Measurements from ENCODE around the gene ANKRD16.
"Not testable (repeated sequence)": the region's sequence is repeated elsewhere in the genome, so short reads cannot be mapped to it uniquely, and the experiment has no call there.

ANKRD16 gene

GRCh38 chr10:5918763-5919162 is 29.1 kb upstream of the ANKRD16 start:
- Histone ChIP-seq H3K36me3 (ENCODE audit: control insufficient read depth, insufficient read depth, low read length) (peaks cover 46% of the 10 kb centered on the region), H3K27me3 (ENCODE audit: control insufficient read depth, insufficient read depth, low read length) (no peaks in the 10 kb centered on the region), H3K4me1 (ENCODE audit: control insufficient read depth, insufficient read depth, low read length) (no peaks in the 10 kb centered on the region), H3K4me3 (ENCODE audit: low read depth, low read length) (no peak overlapping the region), H3K9ac (ENCODE audit: low read depth, low read length) (no peak overlapping the region), H3K9me3 (ENCODE audit: control insufficient read depth, insufficient read depth, low read length) (no peaks in the 10 kb centered on the region)

- Histone ChIP-seq H3K4me1 (ENCODE audit: control insufficient read depth, insufficient read depth, low read length) (no peaks in the 10 kb centered on the region), H3K36me3 (ENCODE audit: control insufficient read depth, insufficient read depth, low read length) (peaks cover 51% of the 10 kb centered on the region), H3K9me3 (ENCODE audit: control insufficient read depth, insufficient read depth, low read length) (no peaks in the 10 kb centered on the region), H3K27me3 (ENCODE audit: control insufficient read depth, insufficient read depth, low read length) (no peaks in the 10 kb centered on the region), H3K9ac (ENCODE audit: low read depth, low read length) (no peak overlapping the region), H3K4me3 (ENCODE audit: low read depth, low read length) (no peak overlapping the region)
Observed at GRCh38 chr10:5917305-5917704, 27.6 kb upstream of the ANKRD16 start.

GRCh38 chr10:5915451-5915850 is 25.8 kb upstream of the ANKRD16 start:
- Histone ChIP-seq H3K9ac (ENCODE audit: low read depth, low read length) (no peak overlapping the region), H3K4me3 (ENCODE audit: low read depth, low read length) (no peak overlapping the region), H3K9me3 (ENCODE audit: control insufficient read depth, insufficient read depth, low read length) (no peaks in the 10 kb centered on the region), H3K4me1 (ENCODE audit: control insufficient read depth, insufficient read depth, low read length) (no peaks in the 10 kb centered on the region), H3K27me3 (ENCODE audit: control insufficient read depth, insufficient read depth, low read length) (no peaks in the 10 kb centered on the region), H3K36me3 (ENCODE audit: control insufficient read depth, insufficient read depth, low read length) (peaks cover 54% of the 10 kb centered on the region)

- no peaks in the 10 kb centered on the region for H3K4me1 ChIP-seq (ENCODE audit: control insufficient read depth, insufficient read depth, low read length)
- no peaks in the 10 kb centered on the region for H3K27me3 ChIP-seq (ENCODE audit: control insufficient read depth, insufficient read depth, low read length)
- peaks cover 59% of the 10 kb centered on the region for H3K36me3 ChIP-seq (ENCODE audit: control insufficient read depth, insufficient read depth, low read length)
- H3K4me3 ChIP-seq (ENCODE audit: low read depth, low read length) = no peak overlapping the region
- no peaks in the 10 kb centered on the region for H3K9me3 ChIP-seq (ENCODE audit: control insufficient read depth, insufficient read depth, low read length)
- H3K9ac ChIP-seq (ENCODE audit: low read depth, low read length) = no peak overlapping the region
Observed at GRCh38 chr10:5913736-5914135, 24.0 kb upstream of the ANKRD16 start.

- Histone ChIP-seq H3K36me3 (ENCODE audit: control insufficient read depth, insufficient read depth, low read length) (peaks cover 49% of the 10 kb centered on the region), H3K9ac (ENCODE audit: low read depth, low read length) (no peak overlapping the region), H3K4me3 (ENCODE audit: low read depth, low read length) (no peak overlapping the region), H3K4me1 (ENCODE audit: control insufficient read depth, insufficient read depth, low read length) (no peaks in the 10 kb centered on the region), H3K27me3 (ENCODE audit: control insufficient read depth, insufficient read depth, low read length) (no peaks in the 10 kb centered on the region), H3K9me3 (ENCODE audit: control insufficient read depth, insufficient read depth, low read length) (no peaks in the 10 kb centered on the region)
Observed at GRCh38 chr10:5911670-5912069, 22.0 kb upstream of the ANKRD16 start.

- Histone ChIP-seq H3K4me3 (ENCODE audit: low read depth, low read length) (no peak overlapping the region), H3K36me3 (ENCODE audit: control insufficient read depth, insufficient read depth, low read length) (peaks cover 46% of the 10 kb centered on the region), H3K9me3 (ENCODE audit: control insufficient read depth, insufficient read depth, low read length) (no peaks in the 10 kb centered on the region), H3K27me3 (ENCODE audit: control insufficient read depth, insufficient read depth, low read length) (no peaks in the 10 kb centered on the region), H3K9ac (ENCODE audit: low read depth, low read length) (no peak overlapping the region), H3K4me1 (ENCODE audit: control insufficient read depth, insufficient read depth, low read length) (no peaks in the 10 kb centered on the region)
Observed at GRCh38 chr10:5910323-5911100, 20.8 kb upstream of the ANKRD16 start.

- not testable (repeated sequence) for H3K9ac ChIP-seq (ENCODE audit: low read depth, low read length); H3K4me3 ChIP-seq (ENCODE audit: low read depth, low read length); H3K9me3 ChIP-seq (ENCODE audit: control insufficient read depth, insufficient read depth, low read length); H3K4me1 ChIP-seq (ENCODE audit: control insufficient read depth, insufficient read depth, low read length); H3K27me3 ChIP-seq (ENCODE audit: control insufficient read depth, insufficient read depth, low read length)
- peaks cover 33% of the 10 kb centered on the region for H3K36me3 ChIP-seq (ENCODE audit: control insufficient read depth, insufficient read depth, low read length)
Observed at GRCh38 chr10:5908676-5909075, 19.0 kb upstream of the ANKRD16 start.

- peaks cover 26% of the 10 kb centered on the region for H3K36me3 ChIP-seq (ENCODE audit: control insufficient read depth, insufficient read depth, low read length)
Observed at GRCh38 chr10:5906651-5907050, 17.0 kb upstream of the ANKRD16 start.

GRCh38 chr10:5905854-5906507 is 16.3 kb upstream of the ANKRD16 start:
- Histone ChIP-seq H3K4me1 (ENCODE audit: control insufficient read depth, insufficient read depth, low read length) (no peaks in the 10 kb centered on the region), H3K36me3 (ENCODE audit: control insufficient read depth, insufficient read depth, low read length) (peaks cover 24% of the 10 kb centered on the region), H3K4me3 (ENCODE audit: low read depth, low read length) (no peak overlapping the region), H3K27me3 (ENCODE audit: control insufficient read depth, insufficient read depth, low read length) (no peaks in the 10 kb centered on the region), H3K9me3 (ENCODE audit: control insufficient read depth, insufficient read depth, low read length) (no peaks in the 10 kb centered on the region), H3K9ac (ENCODE audit: low read depth, low read length) (no peak overlapping the region)

More at GRCh38 chr10:5906651-5907050, 17.0 kb upstream of the ANKRD16 start:
- no peak overlapping the region for H3K4me3 ChIP-seq (ENCODE audit: low read depth, low read length)
- H3K27me3 ChIP-seq (ENCODE audit: control insufficient read depth, insufficient read depth, low read length) = no peaks in the 10 kb centered on the region
- H3K9ac ChIP-seq (ENCODE audit: low read depth, low read length) = no peak overlapping the region
- H3K9me3 ChIP-seq (ENCODE audit: control insufficient read depth, insufficient read depth, low read length) = no peaks in the 10 kb centered on the region
- H3K4me1 ChIP-seq (ENCODE audit: control insufficient read depth, insufficient read depth, low read length) = no peaks in the 10 kb centered on the region

GRCh38 chr10:5904227-5904626 is 14.5 kb upstream of the ANKRD16 start:
- Histone ChIP-seq H3K27me3 (ENCODE audit: control insufficient read depth, insufficient read depth, low read length) (no peaks in the 10 kb centered on the region), H3K9ac (ENCODE audit: low read depth, low read length) (no peak overlapping the region), H3K9me3 (ENCODE audit: control insufficient read depth, insufficient read depth, low read length) (no peaks in the 10 kb centered on the region), H3K4me1 (ENCODE audit: control insufficient read depth, insufficient read depth, low read length) (no peaks in the 10 kb centered on the region), H3K4me3 (ENCODE audit: low read depth, low read length) (no peak overlapping the region), H3K36me3 (ENCODE audit: control insufficient read depth, insufficient read depth, low read length) (peaks cover 11% of the 10 kb centered on the region)

GRCh38 chr10:5903563-5903962 is 13.9 kb upstream of the ANKRD16 start:
- H3K27me3 ChIP-seq (ENCODE audit: control insufficient read depth, insufficient read depth, low read length) = no peaks in the 10 kb centered on the region
- no peaks in the 10 kb centered on the region for H3K9me3 ChIP-seq (ENCODE audit: control insufficient read depth, insufficient read depth, low read length)
- no peak overlapping the region for H3K4me3 ChIP-seq (ENCODE audit: low read depth, low read length)
- peaks cover 11% of the 10 kb centered on the region for H3K36me3 ChIP-seq (ENCODE audit: control insufficient read depth, insufficient read depth, low read length)
- H3K4me1 ChIP-seq (ENCODE audit: control insufficient read depth, insufficient read depth, low read length) = no peaks in the 10 kb centered on the region
- no peak overlapping the region for H3K9ac ChIP-seq (ENCODE audit: low read depth, low read length)

Measured in iPS-15b (cell line).